GM21390 (cell line): ENCODE data around the gene KRTAP10-5.
"Not testable (repeated sequence)": the region's sequence is repeated elsewhere in the genome, so short reads cannot be mapped to it uniquely, and the experiment has no call there.

Experiments
- ATAC-seq: cut with Tn5 transposase; IDR thresholded peaks from one replicate; pipeline ENCODE4 v1.9.1; 2021; ENCODE audit not compliant: unreplicated experiment

KRTAP10-5 gene, protein sequence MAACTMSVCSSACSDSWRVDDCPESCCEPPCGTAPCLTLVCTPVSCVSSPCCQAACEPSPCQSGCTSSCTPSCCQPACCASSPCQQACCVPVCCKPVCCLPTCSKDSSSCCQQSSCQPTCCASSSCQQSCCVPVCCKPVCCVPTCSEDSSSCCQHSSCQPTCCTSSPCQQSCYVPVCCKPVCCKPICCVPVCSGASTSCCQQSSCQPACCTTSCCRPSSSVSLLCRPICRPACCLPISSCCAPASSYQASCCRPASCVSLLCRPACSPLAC

GRCh38 chr21:44580231-44580821 lies at the start of gene KRTAP10-5:
KRTAP10-5 (minus strand) TSS chr21:44580604; CDS start chr21:44580578, 26 bp downstream.
- not testable (repeated sequence) for ATAC-seq

DNA sequence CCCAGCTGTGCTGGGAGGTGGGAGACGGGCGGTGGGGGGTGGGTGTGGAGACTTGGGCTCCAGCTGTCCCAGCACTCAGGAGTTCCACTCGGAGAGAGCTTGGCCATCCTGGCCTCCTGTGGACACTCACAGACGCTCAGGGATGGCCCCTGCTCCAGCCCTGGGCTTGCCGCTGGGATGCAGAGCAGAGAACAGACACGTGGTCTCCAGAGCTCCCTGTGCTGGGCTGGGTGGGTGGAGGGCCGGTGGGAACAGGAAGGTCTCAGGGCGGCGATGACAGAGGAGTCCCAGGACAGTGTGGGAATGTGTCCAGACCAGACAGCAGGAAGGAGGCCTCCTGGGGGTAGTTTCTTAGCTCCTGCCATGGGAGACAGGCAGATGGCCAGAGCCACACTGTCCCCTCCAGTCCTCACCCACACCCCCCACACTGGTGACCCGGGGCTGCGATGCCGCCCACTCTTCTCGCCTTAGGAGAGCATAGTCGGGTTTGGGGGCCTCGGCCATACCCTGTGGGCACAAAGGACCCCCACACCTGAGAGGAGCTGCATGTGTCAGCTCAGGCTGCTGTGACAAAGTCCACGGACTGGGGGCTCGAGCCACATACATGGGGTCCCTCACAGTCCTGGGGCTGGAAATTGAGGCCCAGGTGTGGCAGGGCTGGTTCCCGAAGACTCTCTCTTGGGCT lies 48.4 kb upstream of the KRTAP10-5 start:
- no peak for ATAC-seq

DNA sequence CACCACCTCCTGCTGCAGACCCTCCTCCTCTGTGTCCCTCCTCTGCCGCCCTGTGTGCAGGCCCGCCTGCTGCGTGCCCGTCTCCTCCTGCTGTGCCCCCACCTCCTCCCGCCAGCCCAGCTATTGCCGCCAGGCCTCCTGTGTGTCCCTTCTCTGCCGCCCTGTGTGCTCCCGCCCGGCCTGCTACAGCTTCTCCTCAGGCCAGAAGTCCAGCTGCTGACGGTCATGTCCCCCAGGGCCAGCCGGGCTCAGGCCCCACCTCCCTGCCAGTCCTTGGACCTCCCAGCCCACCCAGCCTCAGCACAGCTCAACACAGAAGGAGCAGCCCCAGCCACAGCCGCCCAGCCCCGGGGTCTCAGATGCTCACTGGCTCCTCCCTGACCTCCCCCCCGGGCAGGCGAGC lies 47.4 kb upstream of the KRTAP10-5 start:
- not testable (repeated sequence) for ATAC-seq

GRCh38 chr21:44627181-44627822 lies 46.9 kb upstream of the KRTAP10-5 start:
- not testable (repeated sequence) for ATAC-seq

DNA sequence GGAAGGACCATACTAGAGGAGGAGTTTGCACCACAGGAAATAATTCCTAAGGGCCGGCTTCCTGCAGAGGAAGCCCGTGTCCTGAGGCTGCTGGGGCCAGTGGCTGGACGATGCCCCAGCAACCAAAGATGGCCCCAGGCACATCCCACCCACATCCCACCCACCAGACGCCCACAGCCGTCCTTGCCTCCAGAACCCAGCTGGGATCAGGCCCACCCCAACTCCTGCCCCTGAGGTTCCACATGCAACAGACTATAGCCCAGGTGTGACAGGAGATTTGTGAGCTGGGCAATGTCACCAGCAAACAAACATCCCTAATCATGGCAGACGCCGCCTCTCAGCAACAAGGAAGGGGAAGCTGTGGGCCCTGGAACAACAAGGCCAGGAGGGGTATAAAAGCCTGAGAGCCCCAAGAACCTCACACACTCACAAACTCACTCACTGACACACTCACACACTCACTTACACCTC lies 46.3 kb upstream of the KRTAP10-5 start, which contains the start of gene KRTAP10-9:
Gene KRTAP10-9 (plus strand): TSS at position 421 of the 471 bp plus-strand sequence. CDS start 79 bp downstream, outside the sequence.
- ATAC-seq: no peak

- no peak for ATAC-seq
Observed at GRCh38 chr21:44626262-44626661, 45.9 kb upstream of the KRTAP10-5 start.

GRCh38 chr21:44625756-44626155 lies 45.4 kb upstream of the KRTAP10-5 start:
- ATAC-seq: no peak

- no peak for ATAC-seq
Observed at GRCh38 chr21:44623575-44623974, 43.2 kb upstream of the KRTAP10-5 start.

DNA sequence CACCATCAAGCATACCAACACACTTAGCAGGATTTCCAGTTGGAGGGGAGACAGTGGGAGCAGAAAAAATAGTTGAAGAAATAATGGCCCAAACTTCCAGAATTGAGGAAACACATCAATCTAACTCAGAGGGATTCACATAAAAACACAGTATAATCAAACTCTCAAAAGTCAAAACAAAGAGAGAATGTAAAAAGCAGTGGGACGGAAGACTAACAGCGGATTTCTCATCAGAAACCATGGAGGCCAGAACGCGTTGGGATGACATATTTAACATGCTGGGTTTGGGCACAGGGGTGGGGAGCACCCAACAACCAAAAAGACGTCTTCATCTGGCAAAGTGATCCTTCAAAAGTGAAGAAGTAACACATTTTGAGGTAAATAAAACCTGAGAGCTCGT lies 39.5 kb upstream of the KRTAP10-5 start:
- ATAC-seq: no peak

- no peak for ATAC-seq
Observed at GRCh38 chr21:44618909-44619308, 38.5 kb upstream of the KRTAP10-5 start.

GRCh38 chr21:44618504-44618903 lies 38.1 kb upstream of the KRTAP10-5 start:
- no peak for ATAC-seq

DNA sequence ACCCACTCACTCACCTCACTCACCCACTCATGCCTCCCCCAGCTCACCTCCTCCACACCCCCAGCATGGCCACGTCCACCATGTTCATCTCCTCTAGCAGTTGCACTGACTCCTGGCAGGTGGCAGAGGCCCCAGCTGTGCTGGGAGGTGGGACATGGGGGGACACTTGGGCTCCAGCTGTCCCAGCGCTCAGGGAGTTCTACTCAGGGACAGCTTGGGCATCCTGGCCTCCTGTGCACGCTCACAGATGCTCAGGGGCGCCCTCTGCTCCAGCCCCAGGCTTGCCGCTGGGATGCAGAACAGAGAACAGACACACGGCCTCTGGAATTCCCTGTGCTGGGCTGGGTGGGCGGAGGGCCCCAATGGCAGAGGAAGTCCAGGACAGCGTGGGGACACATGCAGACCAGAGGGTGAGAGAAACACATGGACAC lies 36.7 kb upstream of the KRTAP10-5 start:
- ATAC-seq: no peak

- ATAC-seq: no peak
Observed at GRCh38 chr21:44616591-44616926, 36.2 kb upstream of the KRTAP10-5 start.

DNA sequence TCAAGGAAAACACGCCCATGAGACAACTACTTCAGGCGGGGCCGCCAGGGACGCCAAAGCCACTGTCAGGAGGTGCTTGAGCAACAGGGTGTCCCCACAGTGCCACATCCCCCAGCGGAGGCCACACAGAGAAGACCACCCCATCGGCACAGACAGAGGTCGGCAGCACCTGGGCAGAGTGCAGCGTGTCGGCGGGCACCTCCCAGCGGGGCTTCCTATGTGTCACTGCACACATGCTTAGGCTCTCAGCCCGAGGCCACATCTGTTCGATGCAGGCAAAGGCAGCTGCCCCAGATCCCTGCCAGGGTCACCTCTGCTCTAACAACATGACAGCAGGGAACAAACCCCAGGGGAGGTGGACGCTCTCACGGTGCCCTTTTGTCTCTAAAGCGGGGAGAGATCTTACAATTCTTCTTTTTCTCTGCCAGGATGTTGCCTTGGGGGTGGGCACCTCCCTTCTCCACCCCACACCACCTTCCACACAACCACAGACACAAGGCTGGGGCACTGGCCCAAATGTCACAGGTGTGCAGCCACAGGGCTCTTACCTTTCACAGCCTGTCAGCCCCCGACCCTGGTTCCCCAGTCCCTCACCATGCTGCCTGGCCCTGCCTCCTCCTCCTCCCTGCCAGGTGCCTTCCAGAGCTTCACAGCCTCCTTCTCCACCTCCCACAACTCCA lies 35.6 kb upstream of the KRTAP10-5 start:
- ATAC-seq: no peak

DNA sequence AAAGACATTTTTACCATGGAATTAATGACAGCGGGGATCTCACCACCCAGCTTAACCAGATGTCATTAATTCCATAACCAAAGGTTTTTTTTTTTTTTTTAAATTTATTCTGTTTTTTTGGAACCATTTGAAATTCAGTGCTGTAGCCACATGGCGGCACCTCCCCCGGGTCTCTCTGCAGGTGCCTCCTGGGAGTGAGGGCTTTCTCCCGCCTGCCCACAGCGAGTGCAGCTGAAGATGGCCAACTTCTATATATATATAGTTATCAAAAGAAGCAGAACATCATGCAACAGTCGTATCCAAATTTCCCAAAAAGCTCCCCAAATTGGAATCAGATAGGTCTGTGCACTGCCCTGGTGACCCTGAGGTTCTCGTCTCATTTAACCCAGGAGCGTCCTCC lies 35.1 kb upstream of the KRTAP10-5 start:
- ATAC-seq: no peak

DNA sequence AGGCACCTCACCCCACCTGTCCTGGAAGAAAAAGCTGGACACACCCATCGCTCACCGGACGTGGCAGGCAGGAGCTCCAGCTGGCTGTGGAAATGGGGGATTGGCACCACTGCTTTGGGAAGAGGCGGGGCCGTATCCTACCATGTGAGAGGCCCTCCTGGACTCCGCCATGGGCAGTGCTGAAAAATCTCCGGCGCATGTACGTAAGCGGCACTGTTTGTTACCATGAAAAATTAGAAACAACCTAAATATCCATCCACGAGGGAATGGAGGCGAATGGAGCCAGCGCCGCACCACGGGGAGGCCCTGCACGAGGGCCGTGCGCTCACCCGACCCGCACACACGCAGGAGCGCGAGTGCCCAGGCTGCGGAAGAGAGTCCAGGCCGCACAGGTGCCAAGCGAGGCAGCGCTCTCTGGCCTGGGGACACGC lies 34.6 kb upstream of the KRTAP10-5 start:
- no peak for ATAC-seq

DNA sequence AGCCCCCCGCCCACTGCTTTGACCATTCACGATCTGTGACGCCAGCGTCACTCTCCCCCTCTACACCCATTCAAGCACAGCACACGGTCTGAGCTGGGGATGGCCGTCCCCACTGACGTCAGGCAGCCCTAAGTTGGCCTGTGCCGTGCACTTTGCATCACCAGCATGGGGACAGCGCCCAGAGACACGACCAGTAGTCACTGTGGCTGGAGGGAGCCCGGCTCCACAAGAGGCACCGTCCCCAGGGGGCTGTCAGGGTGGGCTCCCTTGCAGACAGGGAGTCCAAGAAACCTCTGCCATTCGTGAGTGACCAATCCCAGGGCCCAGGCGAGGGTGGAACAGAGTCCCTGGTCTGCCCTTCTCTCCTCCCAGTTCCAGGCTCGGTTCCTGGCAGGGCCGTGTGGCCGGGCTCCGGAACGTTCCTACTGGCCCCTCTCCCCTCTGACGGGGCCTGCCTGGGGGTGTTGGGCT lies 33.8 kb upstream of the KRTAP10-5 start:
- ATAC-seq: no peak

DNA sequence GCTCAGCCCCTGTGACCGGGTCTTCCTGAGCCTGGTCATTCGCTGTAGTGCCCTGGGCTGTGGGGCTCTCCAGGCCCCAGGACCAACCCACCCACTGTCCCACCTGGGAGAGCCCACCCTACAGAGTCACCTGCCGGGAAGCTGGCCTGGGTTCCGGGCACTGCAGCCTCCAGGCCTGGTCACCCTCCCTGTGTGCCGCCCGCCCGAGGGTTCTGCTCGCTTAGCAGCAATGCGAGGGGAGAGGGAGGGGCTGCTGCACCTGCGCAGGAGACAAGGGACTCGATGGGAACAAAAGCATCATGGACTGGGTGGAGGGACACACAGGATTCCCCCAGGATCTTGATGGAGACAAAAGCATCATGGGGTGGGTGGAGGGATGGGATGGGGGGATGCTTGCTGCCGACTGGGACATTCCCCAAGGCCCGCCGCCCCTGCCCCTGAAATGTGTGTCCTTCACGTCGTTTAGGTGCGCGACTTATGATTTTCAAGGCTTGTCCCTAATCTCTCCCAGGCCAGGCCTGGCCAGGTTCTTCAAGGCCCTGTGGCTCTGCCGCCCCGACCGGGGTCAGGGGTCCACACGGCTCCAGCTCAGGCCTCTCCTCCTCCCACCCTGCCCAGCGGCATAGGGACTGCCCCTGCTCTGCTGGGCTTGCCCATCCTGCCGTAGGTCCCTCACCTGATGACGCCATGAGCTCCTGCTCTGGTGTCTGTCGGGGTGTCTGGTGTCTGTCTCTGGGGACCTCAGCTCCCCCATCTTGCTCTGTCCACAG lies 33.2 kb upstream of the KRTAP10-5 start:
- no peak for ATAC-seq

DNA sequence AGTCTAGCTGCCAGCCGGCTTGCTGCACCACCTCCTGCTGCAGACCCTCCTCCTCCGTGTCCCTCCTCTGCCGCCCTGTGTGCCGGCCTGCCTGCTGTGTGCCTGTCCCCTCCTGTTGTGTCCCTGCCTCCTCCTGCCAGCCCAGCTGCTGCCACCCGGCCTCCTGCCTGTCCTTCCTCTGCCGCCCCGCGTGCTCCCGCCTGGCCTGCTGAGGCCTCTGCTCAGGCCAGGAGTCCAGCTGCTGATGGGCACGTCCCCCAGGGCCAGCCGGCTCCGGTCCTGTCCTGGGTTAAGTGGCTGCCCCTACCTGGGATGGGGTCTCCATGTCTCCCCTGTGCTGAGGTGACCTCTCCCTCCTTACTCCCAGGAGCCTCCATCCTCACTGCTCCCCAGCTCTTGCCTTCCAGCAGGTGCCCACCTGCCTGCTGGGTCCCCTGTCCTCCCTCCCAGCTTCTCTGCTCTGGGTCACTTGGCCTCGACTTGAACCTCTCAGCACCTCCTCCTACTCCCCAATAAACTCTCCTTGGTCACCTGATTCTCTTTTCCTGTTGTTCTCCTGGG lies 32.3 kb upstream of the KRTAP10-5 start:
- ATAC-seq: no peak

DNA sequence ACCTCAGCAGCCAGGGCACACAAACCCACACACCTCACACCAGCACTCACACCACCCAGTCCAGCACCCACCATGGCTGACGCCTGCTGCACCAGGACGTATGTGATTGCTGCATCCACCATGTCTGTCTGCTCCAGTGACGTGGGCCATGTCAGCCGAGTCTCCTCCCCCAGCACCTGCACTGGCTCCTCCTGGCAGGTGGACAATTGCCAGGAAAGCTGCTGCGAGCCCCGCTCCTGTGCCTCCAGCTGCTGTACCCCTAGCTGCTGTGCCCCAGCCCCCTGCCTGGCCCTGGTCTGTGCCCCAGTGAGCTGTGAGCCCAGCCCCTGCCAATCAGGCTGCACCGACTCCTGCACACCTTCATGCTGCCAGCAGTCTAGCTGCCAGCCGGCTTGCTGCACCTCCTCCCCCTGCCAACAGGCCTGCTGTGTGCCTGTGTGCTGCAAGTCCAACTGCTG lies 31.7 kb upstream of the KRTAP10-5 start, which contains the start of gene KRTAP10-8:
Gene KRTAP10-8 (plus strand): TSS at position 51 of the 458 bp plus-strand sequence. CDS start 22 bp downstream, at position 73.
- no peak for ATAC-seq
